NCI-H1436 (cell line): ENCODE measurements around the gene SMYD3.

Source experiments
- DNase-seq: peaks from one replicate; lab custom pipeline; 2025; lab: John Stamatoyannopoulos, UW

Gene SMYD3

GRCh38 chr1:246506674-246507481, at the start of gene SMYD3:
TSS of gene SMYD3 (minus strand) at chr1:246507279.
- DNase-seq = peak; percentile 89

- DNase-seq = no peak
Measured at GRCh38 chr1:246554201-246554600, 47.1 kb upstream of the SMYD3 start.

GRCh38 chr1:246552110-246552509, 45.0 kb upstream of the SMYD3 start:
- DNase-seq = no peak

GRCh38 chr1:246550402-246550801, 43.3 kb upstream of the SMYD3 start:
- DNase-seq = no peak

- no peak for DNase-seq
Measured at GRCh38 chr1:246549665-246550064, 42.6 kb upstream of the SMYD3 start.

GRCh38 chr1:246544001-246544400, 36.9 kb upstream of the SMYD3 start:
- DNase-seq = no peak

GRCh38 chr1:246540738-246541491, 33.8 kb upstream of the SMYD3 start:
- DNase-seq = no peak

GRCh38 chr1:246537887-246538286, 30.8 kb upstream of the SMYD3 start:
- DNase-seq = no peak

- no peak for DNase-seq
Measured at GRCh38 chr1:246537441-246537840, 30.4 kb upstream of the SMYD3 start.

- DNase-seq = peak; percentile 58
Measured at GRCh38 chr1:246534114-246534513, 27.0 kb upstream of the SMYD3 start.

GRCh38 chr1:246533371-246533905, 26.4 kb upstream of the SMYD3 start:
- no peak for DNase-seq

- DNase-seq = no peak
Measured at GRCh38 chr1:246532519-246532918, 25.4 kb upstream of the SMYD3 start.

GRCh38 chr1:246530482-246530881, 23.4 kb upstream of the SMYD3 start:
- DNase-seq = no peak

GRCh38 chr1:246528933-246529731, 22.1 kb upstream of the SMYD3 start:
- no peak for DNase-seq

- no peak for DNase-seq
Measured at GRCh38 chr1:246527402-246528088, 20.5 kb upstream of the SMYD3 start.

GRCh38 chr1:246526915-246527314, 19.8 kb upstream of the SMYD3 start:
- DNase-seq = no peak

- no peak for DNase-seq
Measured at GRCh38 chr1:246526380-246526779, 19.3 kb upstream of the SMYD3 start.

GRCh38 chr1:246519514-246519913, 12.4 kb upstream of the SMYD3 start:
- no peak for DNase-seq

- no peak for DNase-seq
Measured at GRCh38 chr1:246518456-246519205, 11.6 kb upstream of the SMYD3 start.

- no peak for DNase-seq
Measured at GRCh38 chr1:246517391-246517790, 10.3 kb upstream of the SMYD3 start.

- DNase-seq = no peak
Measured at GRCh38 chr1:246516126-246516525, 9.0 kb upstream of the SMYD3 start.
